ENCODE data around the gene TPCN2.
"Not testable (repeated sequence)": the region's sequence is repeated elsewhere in the genome, so short reads cannot be mapped to it uniquely, and the experiment has no call there.

TPCN2 gene

DNA sequence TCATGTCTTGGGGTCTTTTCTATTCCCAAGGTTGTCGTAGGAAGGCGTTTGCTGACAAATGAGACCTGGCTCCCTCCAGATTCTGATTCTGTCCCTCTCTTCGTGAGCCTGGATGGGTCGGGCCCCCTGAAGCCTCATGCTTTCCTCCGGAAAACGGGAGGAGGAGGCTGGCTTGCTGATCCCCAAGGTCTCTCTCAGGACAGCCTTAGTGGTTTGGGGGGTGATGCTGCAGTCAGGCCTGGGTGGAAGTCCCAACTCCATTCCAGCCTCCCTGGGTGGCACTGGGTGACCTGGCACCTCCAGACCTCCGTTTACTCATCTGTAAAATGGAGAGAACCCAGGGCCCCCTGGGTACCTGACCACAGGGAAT lies 83.6 kb downstream of the TPCN2 start:
- no peak for DNase-seq

DNA sequence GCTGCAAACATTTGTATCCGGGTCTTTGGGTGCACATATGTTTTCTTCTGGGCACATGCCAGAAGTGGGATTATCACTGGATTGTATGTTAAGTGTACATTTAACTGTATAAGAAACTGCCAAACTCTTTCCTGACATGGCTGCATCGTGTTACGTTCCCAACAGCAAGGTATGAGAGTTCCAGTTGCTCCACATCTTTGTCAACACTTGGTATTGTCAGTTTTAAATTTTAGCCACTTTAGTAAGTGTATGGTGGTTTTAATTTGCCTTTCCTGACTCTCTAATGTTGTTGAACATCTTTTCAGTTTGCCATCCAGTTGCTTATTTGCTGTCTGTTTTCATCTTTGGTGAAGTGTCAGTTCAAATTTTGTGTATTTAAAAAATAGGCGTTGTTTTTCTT lies 84.5 kb downstream of the TPCN2 start:
- DNase-seq, result no peak

DNA sequence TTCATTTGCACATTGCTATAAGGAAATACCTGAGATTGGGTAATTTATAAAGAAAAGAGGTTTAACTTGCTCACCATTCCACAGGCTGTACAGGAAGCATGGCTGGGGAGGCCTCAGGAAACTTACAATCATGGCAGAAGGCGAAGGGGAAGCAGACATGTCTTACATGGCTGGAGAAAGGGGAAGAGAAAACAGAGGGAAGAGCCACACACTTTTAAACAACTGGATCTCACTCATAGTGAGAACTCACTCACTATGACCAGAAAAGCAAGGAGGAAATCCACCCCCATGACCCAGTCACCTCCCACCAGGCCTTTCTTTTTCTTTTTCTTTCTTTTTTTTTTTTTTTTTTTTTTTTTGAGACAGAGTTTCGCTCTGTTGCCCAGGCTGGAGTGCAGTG lies 85.5 kb downstream of the TPCN2 start:
- not testable (repeated sequence) for DNase-seq

DNA sequence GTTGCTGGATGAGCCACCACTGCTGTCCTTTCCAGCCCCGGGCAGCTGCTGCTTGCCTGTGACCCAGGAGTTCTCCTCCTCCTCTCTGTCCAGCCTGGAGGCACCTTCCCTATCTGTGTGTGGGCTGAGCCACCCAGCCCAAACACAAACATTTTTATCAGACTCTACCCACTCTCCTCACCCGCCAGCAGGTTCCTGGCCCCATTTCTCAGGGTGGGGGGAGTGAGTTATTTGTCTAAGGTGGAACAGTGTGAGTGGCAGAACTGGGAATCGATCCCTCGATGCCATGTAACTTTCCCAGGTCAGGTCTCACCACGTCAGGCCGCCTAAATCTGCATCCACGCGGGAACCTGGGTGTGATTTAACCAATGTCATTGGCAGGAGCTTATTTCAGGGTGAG lies 86.2 kb downstream of the TPCN2 start:
- no peak for DNase-seq

DNA sequence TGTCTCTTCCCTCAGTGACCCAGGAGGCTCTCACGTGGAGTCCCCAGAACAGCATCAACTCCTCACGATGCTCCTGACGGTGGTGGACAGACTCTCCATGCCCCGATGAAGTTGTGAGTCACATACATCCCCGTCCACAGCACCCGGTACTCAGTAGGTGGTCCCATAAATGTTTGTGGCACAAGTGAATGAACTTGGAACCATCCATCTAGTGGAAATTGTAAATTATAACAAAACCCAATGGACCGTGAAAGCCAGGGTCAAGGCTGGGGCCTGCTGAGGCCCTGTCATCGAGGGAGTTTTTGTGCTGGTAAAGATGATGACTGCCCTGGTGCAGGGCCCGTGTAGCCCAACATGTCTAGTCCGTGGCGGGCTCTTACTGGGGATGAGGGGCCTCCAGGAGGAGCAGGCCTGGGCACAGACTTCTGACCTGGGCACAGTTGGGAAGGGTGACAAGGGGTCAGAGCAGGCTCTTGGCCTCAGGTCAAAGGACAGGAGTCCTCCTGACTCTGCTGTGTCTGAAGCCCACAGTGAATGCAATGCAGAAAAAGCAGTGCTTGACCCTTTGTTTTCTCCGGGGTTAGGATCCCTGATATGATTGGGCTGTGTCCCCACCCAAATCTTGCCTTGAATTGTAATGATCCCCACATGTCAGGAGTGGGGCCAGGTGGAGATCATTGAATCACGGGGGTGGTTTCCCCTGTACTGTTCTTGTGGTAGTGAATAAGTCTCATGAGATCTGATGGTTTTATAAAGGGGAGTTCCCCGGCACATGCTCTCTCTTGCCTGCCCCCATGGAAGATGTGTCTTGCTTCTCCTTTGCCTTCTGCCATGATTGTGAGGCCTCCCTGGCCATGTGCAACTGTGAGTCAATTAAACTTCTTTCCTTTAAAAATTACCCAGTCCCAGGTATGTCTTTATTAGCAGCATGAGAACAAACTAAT lies 87.0 kb downstream of the TPCN2 start:
- DNase-seq, result no peak

DNA sequence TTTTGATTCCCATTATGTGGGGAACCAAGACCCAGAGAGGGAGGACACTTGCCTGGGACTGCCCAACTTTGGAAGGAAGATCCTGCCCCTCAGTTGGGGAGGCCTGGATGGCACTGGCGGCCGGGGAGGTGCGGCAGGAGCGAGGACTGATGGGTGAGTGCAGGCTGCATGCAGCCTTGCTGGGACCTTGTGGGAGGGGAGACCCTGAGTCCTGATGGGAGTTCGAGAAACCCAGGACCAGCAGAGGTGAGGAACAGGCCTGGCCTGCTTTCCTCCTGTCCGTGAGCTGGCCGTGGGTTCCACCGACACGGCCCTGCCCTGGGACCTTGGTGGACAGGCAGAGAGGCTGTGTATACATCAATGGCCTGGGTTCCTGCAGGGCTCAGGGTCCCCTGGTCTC lies 87.7 kb downstream of the TPCN2 start:
- DNase-seq, result no peak

DNA sequence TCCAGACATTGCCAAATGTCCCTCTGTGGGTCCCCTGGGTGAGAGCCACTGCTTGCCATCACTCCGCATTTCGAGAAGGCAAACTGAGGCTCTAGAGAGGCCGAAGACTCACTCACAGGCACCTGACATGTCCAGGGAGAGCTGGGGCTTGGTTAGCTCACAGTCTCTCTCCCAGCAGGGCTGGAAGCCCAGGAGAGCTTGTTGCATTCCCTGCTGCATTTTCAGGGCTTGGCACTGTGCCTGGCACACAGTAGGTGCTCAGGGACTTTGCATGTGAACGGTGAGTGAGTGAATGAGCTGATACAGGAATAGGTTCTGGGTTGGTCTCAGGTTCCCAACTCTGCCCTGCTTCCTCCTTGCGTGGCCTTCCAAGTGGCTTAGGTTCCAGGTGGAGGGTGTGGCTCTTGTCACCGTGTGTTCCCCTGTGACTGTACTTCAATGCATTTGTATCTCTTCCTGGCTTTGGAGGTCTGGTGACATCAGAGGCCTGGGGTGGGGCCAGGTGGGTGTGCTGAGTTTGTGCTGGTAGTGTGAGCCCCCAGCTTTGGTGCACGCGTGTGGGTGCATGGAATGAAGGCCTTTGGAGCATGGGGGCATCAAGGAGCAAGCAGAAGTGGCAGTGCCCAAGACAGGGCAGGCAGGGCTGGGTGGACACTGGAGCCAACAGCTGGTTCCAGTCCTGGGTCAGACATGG lies 88.6 kb downstream of the TPCN2 start:
- no peak for DNase-seq

DNA sequence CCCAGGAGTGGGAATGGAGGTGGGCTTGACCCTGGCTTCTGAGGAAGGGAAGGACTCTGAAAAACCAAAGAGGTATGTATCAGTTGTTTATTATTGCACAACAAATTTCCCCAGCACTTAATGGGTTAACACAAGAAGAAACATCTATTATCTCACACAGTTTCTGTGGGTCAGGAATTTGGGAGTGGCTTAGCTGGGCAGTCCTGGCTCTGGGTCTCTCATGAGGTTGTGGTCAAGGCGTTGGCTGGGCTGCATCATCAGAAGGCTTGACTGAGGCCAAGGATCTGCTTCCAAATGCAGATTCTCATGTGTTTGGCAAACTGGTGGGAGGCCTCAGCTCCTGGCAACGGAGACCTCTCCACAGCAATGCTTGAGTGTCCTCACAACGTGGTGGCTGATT lies 89.5 kb downstream of the TPCN2 start:
- DNase-seq, result no peak

DNA sequence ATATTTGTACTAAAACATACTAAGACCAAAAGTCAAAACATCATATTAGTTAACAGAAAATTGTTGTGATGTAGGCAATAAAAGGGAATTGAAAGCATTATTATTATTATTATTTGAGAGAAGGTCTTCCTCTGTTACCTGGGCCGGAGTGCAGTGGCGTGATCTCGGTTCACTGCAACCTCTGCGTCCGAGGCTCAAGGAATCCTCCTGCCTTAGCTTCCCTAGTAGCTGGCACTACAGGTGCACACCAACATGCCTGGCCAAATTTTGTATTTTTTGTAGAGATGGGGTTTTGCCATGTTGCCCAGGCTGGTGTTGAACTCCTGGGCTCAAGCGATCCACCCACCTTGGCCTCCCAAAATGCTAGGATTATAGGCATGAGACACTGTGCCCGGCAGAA lies 91.4 kb downstream of the TPCN2 start:
- DNase-seq, result not testable (repeated sequence)

DNA sequence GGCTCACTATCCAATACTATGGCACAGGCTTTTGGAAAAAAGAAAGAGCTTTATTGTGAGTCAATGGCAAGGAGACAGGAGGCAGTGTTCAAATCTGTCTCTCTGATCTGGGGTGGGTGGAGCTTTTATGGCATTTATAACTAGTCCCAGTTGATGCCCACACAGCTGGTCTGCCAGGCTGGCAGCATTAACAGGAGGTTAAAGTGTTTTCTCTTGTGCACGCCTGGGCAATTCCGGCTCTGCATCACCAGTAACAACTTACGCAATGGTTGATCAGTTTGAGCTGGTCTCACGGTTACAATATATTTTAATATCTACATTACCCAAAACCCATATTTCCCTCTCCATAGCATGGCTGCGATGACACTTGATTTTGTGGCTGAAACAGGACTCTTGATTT lies 91.9 kb downstream of the TPCN2 start:
- DNase-seq, result no peak

DNA sequence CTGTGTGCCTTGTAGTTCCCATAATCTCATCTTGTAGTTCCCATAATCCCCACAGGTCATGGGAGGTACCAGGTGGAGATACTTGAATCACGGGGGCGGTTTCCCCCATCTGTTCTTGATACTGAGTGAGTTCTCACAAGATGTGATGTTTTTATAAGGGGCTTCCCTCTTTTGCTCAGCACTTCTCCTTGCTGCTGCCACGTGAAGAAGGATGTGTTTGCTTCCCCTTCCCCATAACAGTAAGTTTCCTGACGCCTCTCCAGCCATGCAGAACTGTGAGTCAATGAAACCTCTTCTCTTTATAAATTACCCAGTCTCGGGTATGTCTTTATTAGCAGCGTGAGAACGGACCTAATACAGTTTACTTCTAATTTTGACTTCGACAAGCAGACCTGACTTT lies 93.0 kb downstream of the TPCN2 start:
- DNase-seq, result no peak

DNA sequence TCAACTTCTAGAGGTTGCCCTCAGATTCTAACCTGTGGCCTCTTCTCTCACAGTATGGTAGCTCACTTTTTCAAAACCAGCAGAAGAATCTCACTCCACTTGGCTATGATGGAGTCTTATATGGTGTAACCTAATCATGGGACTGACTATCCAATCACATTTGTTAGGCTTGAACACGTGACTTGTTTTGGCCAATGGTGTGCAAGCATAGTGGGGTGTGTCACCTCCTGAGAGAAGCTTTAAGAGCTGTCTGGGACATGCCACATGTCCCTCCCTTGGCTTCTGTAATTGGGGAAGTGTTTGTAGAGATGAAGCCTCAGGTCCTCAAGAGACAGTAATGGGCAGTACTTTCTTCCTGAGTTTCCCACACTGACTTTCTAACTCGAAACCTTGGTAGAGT lies 94.2 kb downstream of the TPCN2 start:
- no peak for DNase-seq

DNA sequence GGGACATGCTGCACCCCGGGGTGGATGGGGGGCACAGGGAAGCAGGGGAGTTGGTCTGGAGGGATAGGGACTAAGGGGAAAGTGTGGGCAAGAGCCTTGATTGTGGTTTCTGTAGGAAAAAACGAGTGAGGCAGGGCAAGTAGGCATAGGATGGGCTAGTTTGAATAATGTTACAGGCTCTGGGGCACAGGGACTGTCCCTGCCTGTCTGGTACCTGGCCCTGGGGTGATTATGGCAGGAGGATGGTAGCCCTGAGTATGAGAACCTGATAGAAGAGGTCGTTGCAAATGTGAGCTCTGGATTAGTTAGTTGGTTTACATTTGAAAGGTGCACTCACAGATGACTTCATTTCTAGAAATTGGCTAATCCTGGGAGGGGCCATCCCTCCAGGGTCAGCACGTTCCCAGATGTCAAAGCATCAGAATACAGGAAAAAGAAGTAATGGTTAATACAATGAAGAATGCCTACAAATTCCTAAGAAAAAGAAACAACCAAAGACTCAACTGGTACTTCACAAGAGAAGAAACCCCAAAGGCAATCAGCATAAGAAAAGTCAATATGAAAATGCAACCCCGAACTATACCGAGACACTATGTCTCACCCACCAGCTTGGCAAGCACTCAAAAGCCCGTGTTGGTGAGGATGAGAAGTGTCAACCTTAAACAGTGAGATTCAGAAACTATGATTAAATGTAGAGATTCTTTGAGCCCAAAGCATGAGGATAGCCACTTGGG lies 95.8 kb downstream of the TPCN2 start:
- no peak for DNase-seq

DNA sequence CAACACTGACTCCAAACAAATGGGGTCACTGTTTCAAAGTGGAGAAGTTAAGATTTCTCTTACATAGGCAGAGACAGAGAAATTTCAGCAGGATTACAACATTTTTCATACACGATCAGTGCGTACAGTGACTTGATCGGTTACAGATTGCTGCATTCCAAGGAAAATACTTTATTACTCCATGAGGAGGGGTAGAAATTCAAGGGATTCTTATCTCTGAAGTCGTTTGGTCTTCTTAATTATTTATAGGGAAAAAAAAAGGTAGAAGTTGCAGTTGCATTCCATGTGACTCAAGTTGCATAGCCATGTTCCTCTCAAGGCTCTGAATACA lies 96.3 kb downstream of the TPCN2 start:
- DNase-seq, result no peak

DNA sequence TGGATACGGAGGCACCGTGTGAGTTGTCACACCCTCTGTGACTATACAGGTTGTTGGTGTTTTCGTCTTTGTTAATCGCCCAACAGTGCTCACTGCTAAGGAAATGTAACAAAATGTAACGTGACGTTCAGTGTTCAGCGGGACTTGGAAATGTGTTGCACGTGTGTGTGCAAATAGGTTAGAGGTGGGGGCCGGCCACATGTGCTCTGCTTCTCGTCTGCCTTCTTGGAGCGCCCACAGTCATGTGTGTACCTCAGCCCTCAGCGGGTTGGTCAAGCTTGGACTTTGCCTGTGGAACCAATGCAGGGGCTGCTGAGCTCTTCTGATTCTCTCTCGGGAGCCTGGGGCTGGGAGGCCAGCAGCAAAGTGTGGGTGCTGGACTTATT lies 99.6 kb downstream of the TPCN2 start:
- no peak for DNase-seq

DNA sequence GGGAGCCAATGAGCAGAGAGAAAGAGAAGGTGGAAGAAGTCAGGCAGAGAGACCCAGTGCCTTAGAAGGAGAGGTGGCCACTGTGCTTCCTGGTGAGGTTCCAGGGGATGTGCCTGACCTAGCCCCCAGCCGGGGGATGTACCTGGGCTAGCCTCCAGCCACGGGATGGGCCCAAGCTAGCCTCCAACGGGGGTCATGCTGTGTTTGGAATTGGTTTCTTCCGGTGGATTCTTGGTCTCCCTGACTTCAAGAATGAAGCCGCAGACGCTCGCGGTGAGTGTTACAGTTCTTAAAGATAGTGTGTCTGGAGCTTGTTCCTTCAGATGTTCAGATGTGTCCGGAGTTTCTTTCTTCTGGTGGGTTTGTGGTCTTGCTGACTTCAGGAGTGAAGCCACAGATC lies 100.1 kb downstream of the TPCN2 start:
- no peak for DNase-seq

DNA sequence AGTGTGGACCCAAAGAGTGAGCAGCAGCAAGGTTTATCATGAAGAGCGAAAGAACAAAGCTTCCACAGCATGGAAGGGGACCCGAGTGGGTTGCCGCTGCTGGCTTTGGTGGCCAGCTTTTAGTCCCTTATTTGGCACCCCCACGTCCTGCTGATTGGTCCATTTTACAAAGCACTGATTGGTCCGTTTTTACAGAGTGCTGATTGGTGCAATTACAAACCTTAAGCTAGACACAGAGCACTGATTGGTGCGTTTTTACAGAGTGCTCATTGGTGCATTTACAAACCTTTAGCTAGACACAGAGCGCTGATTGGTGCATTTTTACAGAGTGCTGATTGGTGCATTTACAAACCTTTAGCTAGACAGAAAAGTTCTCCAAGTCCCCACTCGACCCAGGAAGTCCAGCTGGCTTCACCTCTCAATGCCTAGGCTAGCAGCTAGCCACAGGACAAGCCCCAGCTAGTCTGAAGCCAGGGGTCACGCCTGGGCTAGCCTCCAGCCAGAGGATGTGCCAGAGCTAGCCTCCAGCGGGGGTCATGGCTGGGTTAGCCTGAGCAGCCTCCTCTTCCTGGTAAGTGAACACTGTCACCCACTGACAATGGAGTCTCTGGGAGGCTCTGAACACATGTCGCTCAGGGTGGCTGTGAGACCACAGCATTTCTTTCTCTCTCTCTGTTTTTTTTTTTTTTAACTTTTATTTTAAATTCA lies 100.8 kb downstream of the TPCN2 start:
- not testable (repeated sequence) for DNase-seq

DNA sequence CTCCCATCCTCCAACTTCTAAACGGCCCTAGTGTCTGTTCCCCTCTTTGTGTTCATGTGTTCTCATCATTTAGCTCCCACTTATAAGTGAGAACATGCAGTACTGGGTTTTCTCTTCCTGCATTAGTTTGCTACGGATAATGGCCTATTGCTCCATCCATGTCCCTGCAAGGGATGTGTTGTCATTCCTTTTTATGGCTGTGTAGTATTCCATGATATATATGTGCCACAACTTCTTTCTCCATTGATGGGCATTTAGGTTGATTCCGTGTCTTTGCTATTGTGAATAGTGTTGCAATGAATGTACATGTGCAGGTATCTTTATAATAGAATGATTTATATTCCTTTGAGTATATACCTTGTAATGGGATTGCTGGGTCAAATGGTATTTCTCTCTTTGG lies 101.4 kb downstream of the TPCN2 start:
- no peak for DNase-seq

DNA sequence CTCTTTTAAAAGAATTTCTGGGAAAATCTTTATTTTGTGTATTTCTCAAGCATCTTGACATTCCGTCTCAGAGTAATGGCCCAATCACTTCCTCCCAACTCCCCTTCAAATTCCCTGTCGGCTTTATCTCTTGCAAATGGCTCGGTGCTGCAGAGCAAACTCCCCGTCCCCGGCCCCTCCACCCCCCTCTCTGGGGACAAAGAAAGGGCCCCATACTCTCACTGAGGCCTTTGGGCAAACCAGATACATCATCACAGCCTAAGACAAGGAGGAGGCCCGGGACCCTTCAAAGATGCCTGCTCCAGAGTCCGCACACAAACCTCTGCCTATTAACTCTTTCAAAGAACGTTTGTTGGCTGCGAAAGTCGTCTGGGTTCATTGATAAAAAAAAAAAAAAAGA lies 103.1 kb downstream of the TPCN2 start:
- no peak for DNase-seq

DNA sequence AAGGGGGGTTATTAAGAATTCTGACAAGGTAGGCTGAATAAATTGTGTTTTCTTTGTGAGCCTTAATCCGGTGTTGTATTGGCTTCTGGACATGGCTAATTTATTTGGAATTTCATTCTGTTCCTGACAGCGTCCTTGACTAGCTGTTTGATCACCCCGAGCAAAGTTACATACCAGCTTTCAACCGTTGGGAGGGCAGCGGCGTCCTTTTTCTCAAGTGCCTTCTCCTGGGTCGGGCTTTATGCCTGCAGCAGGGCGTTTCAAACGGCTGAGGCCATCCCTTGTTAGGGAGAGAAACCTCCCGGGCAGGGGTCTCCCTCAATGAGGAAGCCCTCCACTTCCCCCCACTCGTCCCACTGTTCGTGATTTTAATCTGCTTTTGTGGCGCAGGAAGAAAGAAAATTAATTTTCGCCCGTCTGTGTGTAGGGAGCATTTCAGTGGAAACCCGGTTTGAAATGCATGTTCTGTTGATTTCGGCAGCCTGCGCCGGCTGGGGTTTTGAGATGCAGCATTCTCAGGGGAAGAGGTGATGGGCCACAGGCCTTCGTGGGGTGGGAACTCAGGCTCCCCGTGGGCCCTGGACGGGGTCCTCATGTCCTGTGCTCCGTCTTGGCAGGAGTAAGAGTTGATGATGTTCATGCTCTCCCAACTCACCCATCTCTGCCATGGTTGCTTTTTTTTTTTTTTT lies 104.1 kb downstream of the TPCN2 start:
- DNase-seq, result no peak

DNA sequence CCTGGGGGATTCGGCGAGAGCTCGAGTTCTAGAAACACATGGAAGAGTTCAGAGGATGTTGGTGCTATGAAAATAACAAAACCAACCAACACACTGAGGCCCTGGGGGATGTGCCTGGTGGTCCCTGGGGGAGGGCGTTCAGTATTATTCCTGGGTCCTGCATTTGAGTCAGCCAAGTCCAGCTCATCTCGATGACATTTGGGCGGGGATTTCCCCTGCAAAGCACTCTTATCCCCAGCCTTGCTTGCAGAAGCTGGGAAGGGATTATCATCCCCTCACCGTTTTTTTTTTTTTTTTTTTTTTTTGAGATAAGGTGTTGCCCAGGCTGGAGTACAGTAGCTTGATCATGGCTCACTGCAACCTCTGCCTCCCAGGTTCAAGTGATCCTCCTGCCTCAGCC lies 104.9 kb downstream of the TPCN2 start:
- no peak for DNase-seq

DNA sequence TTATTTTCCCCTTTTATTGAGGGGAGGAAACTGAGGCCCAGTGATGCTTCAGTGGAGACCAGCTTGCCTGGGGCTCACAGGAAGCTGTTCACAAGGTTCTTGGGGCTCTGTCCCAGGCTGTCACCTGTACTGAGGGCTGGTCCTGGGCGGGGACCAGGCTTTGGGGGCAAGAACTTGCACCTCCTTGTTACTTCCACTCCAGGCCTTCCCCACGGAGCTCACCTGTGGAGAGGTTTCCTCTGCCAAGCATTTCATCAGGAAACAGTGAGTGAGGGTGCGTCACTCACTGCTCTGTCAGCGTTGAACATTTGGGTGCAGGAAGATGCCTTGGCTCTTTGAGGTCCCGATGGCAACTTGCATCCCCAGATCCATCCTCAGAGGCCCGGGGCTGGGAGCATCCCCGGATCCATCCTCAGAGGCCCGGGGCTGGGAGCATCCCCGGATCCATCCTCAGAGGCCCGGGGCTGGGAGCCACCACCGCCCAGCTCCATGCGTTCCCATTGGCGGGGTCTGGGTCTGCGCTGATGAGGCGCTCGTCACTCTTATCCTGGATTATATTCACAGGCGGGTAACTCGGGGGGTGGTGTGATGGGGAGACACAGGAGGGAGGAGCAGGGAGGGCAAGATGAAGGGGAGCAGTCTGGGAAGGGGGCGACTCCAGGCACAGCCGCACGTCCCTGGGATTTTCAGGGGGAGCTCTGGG lies 105.6 kb downstream of the TPCN2 start:
- no peak for DNase-seq
